ENCODE measurements around the gene ARHGEF10L. TPM values are rescaled to one million over a fixed set of nuclear protein-coding genes. Genes with fewer than 3 reads are reported as not detected.

Gene ARHGEF10L
- total RNA-seq, 2 donors from 2014 or later: 226 to 301 TPM

- no peak for DNase-seq (ENCODE audit: low spot score)
- Histone ChIP-seq H3K27me3 (replicated peaks; ENCODE audit: insufficient read depth) (no peaks in the 10 kb centered on the region), H3K36me3 (no peaks in the 10 kb centered on the region), H3K27ac (no peak overlapping the region), H3K4me1 (ENCODE audit: control insufficient read depth in 1 of 2, low read depth in 2 of 2) (peaks cover 0 to 3% of the 10 kb centered on the region in 2 donors), H3K9me3 (no peaks in the 10 kb centered on the region), H3K4me3 (no peak overlapping the region)
- TF ChIP-seq CTCF (IDR thresholded peaks at IDR 0.05): no peak
- no peak for ATAC-seq (ENCODE audit: insufficient number of reproducible peaks, low FRiP score, low read depth)
Measured at GRCh38 chr1:17520041-17520440, 19.5 kb upstream of the ARHGEF10L start.

GRCh38 chr1:17520473-17521319, 18.8 kb upstream of the ARHGEF10L start:
- H3K27ac ChIP-seq: no peak overlapping the region
- H3K9me3 ChIP-seq: no peaks in the 10 kb centered on the region
- ATAC-seq (ENCODE audit: insufficient number of reproducible peaks, low FRiP score, low read depth) (no peak), DNase-seq (ENCODE audit: low spot score) (no peak)
- H3K4me1 ChIP-seq (ENCODE audit: control insufficient read depth in 1 of 2, low read depth in 2 of 2): peaks cover 0 to 3% of the 10 kb centered on the region in 2 donors
- no peak overlapping the region for H3K4me3 ChIP-seq
- TF ChIP-seq CTCF (IDR thresholded peaks at IDR 0.05): no peak
- no peaks in the 10 kb centered on the region for H3K27me3 ChIP-seq (replicated peaks; ENCODE audit: insufficient read depth)
- H3K36me3 ChIP-seq: no peaks in the 10 kb centered on the region

- no peak for TF ChIP-seq CTCF (IDR thresholded peaks at IDR 0.05)
- H3K27ac ChIP-seq: no peak overlapping the region
- no peak for ATAC-seq (ENCODE audit: insufficient number of reproducible peaks, low FRiP score, low read depth)
Measured at GRCh38 chr1:17521946-17522612, 17.4 kb upstream of the ARHGEF10L start.

GRCh38 chr1:17523321-17524041, 16.0 kb upstream of the ARHGEF10L start:
- DNase-seq (ENCODE audit: low spot score): no peak
- Histone ChIP-seq H3K9me3 (no peaks in the 10 kb centered on the region), H3K27me3 (replicated peaks; ENCODE audit: insufficient read depth) (no peaks in the 10 kb centered on the region), H3K27ac (no peak overlapping the region), H3K4me1 (ENCODE audit: control insufficient read depth in 1 of 2, low read depth in 2 of 2) (peaks cover 12 to 27% of the 10 kb centered on the region in 2 donors), H3K4me3 (no peak overlapping the region), H3K36me3 (no peaks in the 10 kb centered on the region)
- ATAC-seq (ENCODE audit: insufficient number of reproducible peaks, low FRiP score, low read depth): no peak
- no peak for TF ChIP-seq CTCF (IDR thresholded peaks at IDR 0.05)

More at GRCh38 chr1:17521946-17522612, 17.4 kb upstream of the ARHGEF10L start:
- Histone ChIP-seq H3K4me3 (no peak overlapping the region), H3K36me3 (no peaks in the 10 kb centered on the region), H3K9me3 (no peaks in the 10 kb centered on the region), H3K27me3 (replicated peaks; ENCODE audit: insufficient read depth) (no peaks in the 10 kb centered on the region), H3K4me1 (ENCODE audit: control insufficient read depth in 1 of 2, low read depth in 2 of 2) (peaks cover 3 to 13% of the 10 kb centered on the region in 2 donors)
- no peak for DNase-seq (ENCODE audit: low spot score)

GRCh38 chr1:17524645-17525044, 14.9 kb upstream of the ARHGEF10L start:
- no peak for DNase-seq (ENCODE audit: low spot score)
- Histone ChIP-seq H3K4me3 (no peak overlapping the region), H3K36me3 (no peaks in the 10 kb centered on the region), H3K27me3 (replicated peaks; ENCODE audit: insufficient read depth) (no peaks in the 10 kb centered on the region), H3K27ac (no peak overlapping the region), H3K9me3 (no peaks in the 10 kb centered on the region), H3K4me1 (ENCODE audit: control insufficient read depth in 1 of 2, low read depth in 2 of 2) (peaks cover 12 to 29% of the 10 kb centered on the region in 2 donors)
- no peak for TF ChIP-seq CTCF (IDR thresholded peaks at IDR 0.05)
- no peak for ATAC-seq (ENCODE audit: insufficient number of reproducible peaks, low FRiP score, low read depth)

All from thoracic aorta (tissue), 2 donors.